PC-9 (cell line): ENCODE results near the gene FNDC3B. TPM values are rescaled to one million over a fixed set of nuclear protein-coding genes. Genes with fewer than 3 reads are reported as not detected.
"Not testable (repeated sequence)": the region's sequence is repeated elsewhere in the genome, so short reads cannot be mapped to it uniquely, and the experiment has no call there.

Source experiments
- BruUV-seq: library from RNA; stranded (reverse); fragments of 400-500 nt; replicated peaks from 2 replicates; lab custom pipeline; 2021; lab: Mats Ljungman, UMichigan
- CTCF ChIA-PET: fragments of 300-600 bp; sonication (Branson Sonifier 250); formaldehyde crosslinking; loops from one replicate; lab custom pipeline; 2022; ENCODE audit warnings: antibody characterized with exemption; lab: Charles Lee
- POLR2A ChIA-PET: fragments of 300-600 bp; sonication (Branson Sonifier 250); formaldehyde crosslinking; loops from one replicate; lab custom pipeline; 2022; ENCODE audit warnings: antibody characterized with exemption; ENCODE audit not compliant: unreplicated experiment; lab: Charles Lee
- DNase-seq, 2 experiments: peaks; one replicate each; pipeline versions ENCODE4 v3.0.0 to v3.0.0-alpha.2; 2015 to 2022; ENCODE audit warnings: mixed read lengths in 1 of 2
- H2AFZ ChIP-seq: fragments of 200-600 bp; sonication (generic); 2 replicates; pipeline ENCODE4 v1.8.1; 2017; ENCODE audit warnings: antibody characterized with exemption
- H3F3A ChIP-seq: fragments of 200-600 bp; sonication (generic); 2 replicates; pipeline ENCODE4 v1.8.1; 2017; ENCODE audit warnings: antibody characterized with exemption, mild to moderate bottlenecking, low read depth; ENCODE audit not compliant: insufficient read depth
- H3K27ac ChIP-seq: fragments of 200-600 bp; sonication (generic); 2 replicates; pipeline ENCODE4 v1.6.1; 2016; ENCODE audit warnings: mixed run types
- H3K27me3 ChIP-seq: fragments of 200-600 bp; sonication (generic); 2 replicates; pipeline ENCODE4 v1.6.1; 2016; ENCODE audit warnings: low read depth, mixed run types; ENCODE audit not compliant: insufficient read depth
- H3K36me3 ChIP-seq: fragments of 200-600 bp; sonication (generic); 2 replicates; pipeline ENCODE4 v1.6.1; 2016; ENCODE audit warnings: low read depth, mixed run types
- H3K4me1 ChIP-seq: fragments of 200-600 bp; sonication (generic); replicated peaks from 2 replicates; pipeline ENCODE4 v1.6.1; 2016; ENCODE audit warnings: mixed run types; ENCODE audit not compliant: insufficient read depth
- H3K4me2 ChIP-seq: fragments of 200-600 bp; sonication (generic); 2 replicates; pipeline ENCODE4 v1.6.1; 2017; ENCODE audit warnings: mixed run types
- H3K4me3 ChIP-seq: fragments of 200-600 bp; sonication (generic); 2 replicates; pipeline ENCODE4 v1.6.1; 2016; ENCODE audit warnings: mixed run types
- H3K79me2 ChIP-seq: fragments of 200-600 bp; sonication (generic); 2 replicates; pipeline ENCODE4 v1.6.1; 2017; ENCODE audit warnings: low read depth, mixed run types
- H3K9me2 ChIP-seq: fragments of 200-600 bp; sonication (generic); 2 replicates; pipeline ENCODE4 v1.8.1; 2017; ENCODE audit warnings: mild to moderate bottlenecking; ENCODE audit not compliant: insufficient read depth
- H3K9me3 ChIP-seq: fragments of 200-600 bp; sonication (generic); 2 replicates; pipeline ENCODE4 v1.8.1; 2016; ENCODE audit warnings: low read depth; ENCODE audit not compliant: insufficient read depth
- H4K20me1 ChIP-seq: fragments of 200-600 bp; sonication (generic); 2 replicates; pipeline ENCODE4 v1.8.1; 2017; ENCODE audit not compliant: insufficient read depth
- CTCF ChIP-seq: fragments of 200-600 bp; sonication (generic); conservative IDR thresholded peaks from 2 replicates; pipeline ENCODE4 v1.6.1; 2017; ENCODE audit warnings: mixed run types, antibody characterized with exemption, mild to moderate bottlenecking, moderate library complexity
- EZH2 ChIP-seq: fragments of 200-600 bp; sonication (generic); IDR thresholded peaks from 2 replicates; pipeline ENCODE4 v1.8.0; 2017; ENCODE audit warnings: antibody characterized with exemption, low read depth
- intact Hi-C: fragments of 100-400 bp; cut with micrococcal nuclease; formaldehyde crosslinking; loops from one replicate; pipeline ENCODE4 v1.10.0; 2022; ENCODE audit not compliant: unreplicated experiment
- total RNA-seq: library from RNA; stranded (reverse); gene quantifications from 2 replicates; pipeline ENCODE4 v1.2.3, GENCODE V29; 2021

Gene FNDC3B
- total RNA-seq, 1 experiment from 2014 or later: 106 TPM

- peak in 1 of 2 experiments; percentile 31 for DNase-seq
- Histone ChIP-seq H3K79me2 (0 out of 2 replicates have a peak, but pooled peaks cover 8% of the 10 kb centered on the region), H3K4me1 (no peaks in the 10 kb centered on the region), H3K27me3 (no peaks in the 10 kb centered on the region), H3F3A (peaks cover 52% of the 10 kb centered on the region), H3K4me3 (no peak overlapping the region), H4K20me1 (peaks cover 24% of the 10 kb centered on the region; the same call in 1 of the 2 replicates), H3K9me3 (no peaks in the 10 kb centered on the region), H2AFZ (no peak overlapping the region), H3K27ac (no peak overlapping the region), H3K36me3 (peaks cover 91% of the 10 kb centered on the region), H3K9me2 (no peaks in the 10 kb centered on the region), H3K4me2 (no peak overlapping the region)
- intact Hi-C loops: no loop called here
- TF ChIP-seq CTCF (no peak), EZH2 (no peak)
- no TSS peak for BruUV-seq
- POLR2A ChIA-PET: no interaction called here
- CTCF ChIA-PET: no interaction called here
These were observed 325.1 kb downstream of the FNDC3B start for GRCh38 chr3:172364374-172365027.

- peaks cover 57% of the 10 kb centered on the region for H3F3A ChIP-seq
- H3K4me2 ChIP-seq: no peak overlapping the region
- DNase-seq: peak in 1 of 2 experiments; percentile 8
- H3K4me1 ChIP-seq: no peaks in the 10 kb centered on the region
- peaks cover 28% of the 10 kb centered on the region; the same call in 1 of the 2 replicates for H4K20me1 ChIP-seq
- H3K27ac ChIP-seq: no peak overlapping the region
- no peaks in the 10 kb centered on the region for H3K27me3 ChIP-seq
- no peaks in the 10 kb centered on the region for H3K9me3 ChIP-seq
- H2AFZ ChIP-seq: no peak overlapping the region
- no TSS peak for BruUV-seq
- ChIA-PET POLR2A (no interaction called here), CTCF (no interaction called here)
- H3K4me3 ChIP-seq: no peak overlapping the region
- H3K9me2 ChIP-seq: no peaks in the 10 kb centered on the region
- H3K79me2 ChIP-seq: 0 out of 2 replicates have a peak, but pooled peaks cover 6% of the 10 kb centered on the region
- intact Hi-C loops: no loop called here
- TF ChIP-seq CTCF: no peak
- TF ChIP-seq EZH2: no peak
- peaks cover 92% of the 10 kb centered on the region for H3K36me3 ChIP-seq
These were observed 325.7 kb downstream of the FNDC3B start for GRCh38 chr3:172365028-172365567.

GRCh38 chr3:172367205-172368105 lies 328.1 kb downstream of the FNDC3B start:
- peak in 1 of 2 experiments; percentile 25 for DNase-seq
- TF ChIP-seq CTCF (no peak), EZH2 (no peak)
- H2AFZ ChIP-seq: no peak overlapping the region
- H3F3A ChIP-seq: peaks cover 52% of the 10 kb centered on the region
- intact Hi-C loops: no loop called here
- H4K20me1 ChIP-seq: peaks cover 16% of the 10 kb centered on the region
- H3K9me2 ChIP-seq: no peaks in the 10 kb centered on the region
- H3K4me2 ChIP-seq: no peak overlapping the region
- BruUV-seq: no TSS peak
- H3K27ac ChIP-seq: no peak overlapping the region
- no peak overlapping the region for H3K4me3 ChIP-seq
- H3K27me3 ChIP-seq: no peaks in the 10 kb centered on the region
- CTCF ChIA-PET: no interaction called here
- H3K9me3 ChIP-seq: no peaks in the 10 kb centered on the region
- peaks cover 91% of the 10 kb centered on the region for H3K36me3 ChIP-seq
- POLR2A ChIA-PET: no interaction called here
- H3K4me1 ChIP-seq: no peaks in the 10 kb centered on the region
- no peaks in the 10 kb centered on the region for H3K79me2 ChIP-seq

GRCh38 chr3:172368556-172368955 lies 329.2 kb downstream of the FNDC3B start:
- H3K27ac ChIP-seq, H3K9me2 ChIP-seq, H3K4me1 ChIP-seq, POLR2A ChIA-PET, CTCF ChIA-PET, H3K9me3 ChIP-seq, BruUV-seq, H2AFZ ChIP-seq, H3K27me3 ChIP-seq, intact Hi-C loops, DNase-seq, H3K79me2 ChIP-seq, H3K4me2 ChIP-seq, H3K4me3 ChIP-seq: not testable (repeated sequence)
- peaks cover 90% of the 10 kb centered on the region for H3K36me3 ChIP-seq
- peaks cover 14% of the 10 kb centered on the region for H4K20me1 ChIP-seq
- peaks cover 48% of the 10 kb centered on the region for H3F3A ChIP-seq
